ENCODE results near the gene DELE1. TPM values are rescaled to one million over a fixed set of nuclear protein-coding genes. Genes with fewer than 3 reads are reported as not detected.

DELE1 gene
- total RNA-seq, 1 donor from 2014 or later = 62.3 TPM

DNA sequence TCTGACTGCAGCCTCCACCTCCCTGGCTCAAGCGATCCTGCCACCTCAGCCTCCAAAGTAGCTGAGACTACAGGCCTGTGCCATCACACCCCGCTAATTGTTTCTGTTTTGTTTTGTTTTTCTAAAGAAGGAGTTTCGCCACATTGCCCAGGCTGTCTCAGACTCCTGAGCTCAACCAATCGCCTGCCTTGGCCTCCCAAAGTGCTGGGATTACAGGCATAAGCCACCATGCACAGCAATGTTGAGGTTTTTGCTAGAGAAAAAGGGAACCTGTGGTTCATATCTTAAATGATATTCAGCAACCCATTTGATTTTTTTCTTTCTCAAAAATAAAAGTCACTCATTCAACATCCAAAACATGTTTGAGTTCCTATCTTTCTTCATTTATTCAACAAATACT lies 20.4 kb upstream of the DELE1 start:
- peaks cover 6% of the 10 kb centered on the region for H3K27me3 ChIP-seq (ENCODE audit: control insufficient read depth, insufficient read depth, low read length)
- DNase-seq (ENCODE audit: low read depth) = no peak
- H3K36me3 ChIP-seq (ENCODE audit: control insufficient read depth, insufficient read depth, low read length) = no peaks in the 10 kb centered on the region
- no peak for TF ChIP-seq CTCF (IDR thresholded peaks at IDR 0.05; ENCODE audit: insufficient read depth, low read length, poor library complexity, severe bottlenecking)
- H3K4me3 ChIP-seq (ENCODE audit: low read depth, low read length) = no peak overlapping the region

- Histone ChIP-seq H3K4me3 (ENCODE audit: low read depth, low read length) (no peak overlapping the region), H3K36me3 (ENCODE audit: control insufficient read depth, insufficient read depth, low read length) (no peaks in the 10 kb centered on the region), H3K27me3 (ENCODE audit: control insufficient read depth, insufficient read depth, low read length) (peaks cover 6% of the 10 kb centered on the region)
- no peak for DNase-seq (ENCODE audit: low read depth)
- TF ChIP-seq CTCF (IDR thresholded peaks at IDR 0.05; ENCODE audit: insufficient read depth, low read length, poor library complexity, severe bottlenecking) = no peak
Measured at GRCh38 chr5:141904551-141904950, 19.1 kb upstream of the DELE1 start.

DNA sequence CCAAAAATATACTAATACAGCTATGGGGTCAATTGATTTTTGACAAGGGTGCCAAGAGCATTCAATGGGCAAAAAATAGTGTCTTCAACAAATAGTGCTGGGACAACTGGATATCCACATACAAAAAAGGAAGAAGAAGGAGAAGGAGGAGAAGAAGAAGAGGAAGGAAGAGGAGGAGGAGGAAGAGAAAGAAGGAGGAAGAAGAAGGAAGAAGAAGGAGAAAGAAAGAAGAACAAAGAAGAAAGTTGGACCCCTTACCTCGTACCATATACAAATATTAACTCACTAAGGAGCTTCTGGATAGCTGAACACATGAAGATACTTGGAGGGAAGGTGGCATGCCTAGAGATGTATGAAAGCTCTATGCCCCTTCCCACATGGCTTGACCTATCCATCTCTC lies 17.2 kb upstream of the DELE1 start:
- TF ChIP-seq CTCF (IDR thresholded peaks at IDR 0.05; ENCODE audit: insufficient read depth, low read length, poor library complexity, severe bottlenecking) = no peak
- Histone ChIP-seq H3K27me3 (ENCODE audit: control insufficient read depth, insufficient read depth, low read length) (peaks cover 6% of the 10 kb centered on the region), H3K36me3 (ENCODE audit: control insufficient read depth, insufficient read depth, low read length) (no peaks in the 10 kb centered on the region), H3K4me3 (ENCODE audit: low read depth, low read length) (no peak overlapping the region)
- DNase-seq (ENCODE audit: low read depth) = no peak

DNA sequence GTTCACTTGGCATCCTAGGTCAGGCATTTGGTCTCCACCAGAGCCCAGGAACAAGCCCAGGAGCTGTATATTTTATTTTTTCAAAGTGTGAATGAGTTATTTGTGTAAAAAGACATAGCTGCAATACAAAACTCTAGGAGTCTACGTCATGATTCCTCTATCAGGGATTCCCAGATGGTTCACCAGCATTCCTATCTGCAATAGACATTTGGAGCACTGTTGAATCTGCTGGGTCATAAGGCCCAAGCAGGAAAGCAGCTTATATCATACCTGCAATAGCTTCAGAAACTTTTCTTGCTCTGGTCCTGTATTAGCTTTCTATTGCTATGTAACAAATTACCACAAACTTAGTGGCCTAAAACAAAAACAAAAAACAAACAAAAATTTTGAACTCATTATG lies 16.7 kb upstream of the DELE1 start:
- no peak for TF ChIP-seq CTCF (IDR thresholded peaks at IDR 0.05; ENCODE audit: insufficient read depth, low read length, poor library complexity, severe bottlenecking)
- Histone ChIP-seq H3K4me3 (ENCODE audit: low read depth, low read length) (no peak overlapping the region), H3K27me3 (ENCODE audit: control insufficient read depth, insufficient read depth, low read length) (peaks cover 6% of the 10 kb centered on the region), H3K36me3 (ENCODE audit: control insufficient read depth, insufficient read depth, low read length) (no peaks in the 10 kb centered on the region)
- no peak for DNase-seq (ENCODE audit: low read depth)

DNA sequence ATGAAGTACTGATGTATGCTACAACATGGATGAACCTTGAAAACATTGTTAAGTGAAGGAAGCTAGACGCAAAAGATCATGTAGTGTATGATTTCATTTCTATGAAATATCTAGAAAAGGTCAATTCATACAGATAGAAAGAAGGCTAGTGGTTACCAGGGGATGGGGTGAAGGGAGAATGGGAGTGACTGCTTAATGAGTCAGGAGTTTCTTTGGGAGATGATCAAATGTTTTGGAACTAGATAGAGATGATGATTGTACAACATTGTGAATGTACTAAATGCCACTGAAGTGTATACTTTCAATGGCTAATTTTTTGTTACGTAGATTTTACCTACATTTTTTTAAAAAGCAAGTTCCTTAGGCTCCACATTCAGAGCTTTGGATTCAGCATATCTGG lies 14.9 kb upstream of the DELE1 start:
- H3K27me3 ChIP-seq (ENCODE audit: control insufficient read depth, insufficient read depth, low read length) = peaks cover 4% of the 10 kb centered on the region
- no peak for TF ChIP-seq CTCF (IDR thresholded peaks at IDR 0.05; ENCODE audit: insufficient read depth, low read length, poor library complexity, severe bottlenecking)
- H3K36me3 ChIP-seq (ENCODE audit: control insufficient read depth, insufficient read depth, low read length) = no peaks in the 10 kb centered on the region
- no peak overlapping the region for H3K4me3 ChIP-seq (ENCODE audit: low read depth, low read length)
- no peak for DNase-seq (ENCODE audit: low read depth)

DNA sequence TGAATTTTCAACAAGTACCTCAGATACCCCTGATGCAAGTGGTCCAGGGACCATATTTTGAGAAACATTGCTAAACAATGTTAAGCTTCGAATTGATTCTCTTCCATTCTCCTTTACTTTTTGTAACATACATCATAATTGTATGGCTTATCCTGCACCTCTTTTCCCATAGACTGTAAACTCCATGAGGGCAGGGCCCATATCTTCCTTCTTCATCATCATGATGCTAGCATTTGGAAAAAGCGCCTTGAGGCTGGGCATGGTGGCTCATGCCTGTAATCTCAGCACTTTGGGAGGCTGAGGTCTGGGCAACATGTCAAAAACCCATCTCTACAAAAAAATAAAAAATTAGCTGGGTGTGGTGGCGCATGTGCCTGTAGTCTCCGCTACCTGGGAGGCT lies 14.5 kb upstream of the DELE1 start:
- no peak overlapping the region for H3K4me3 ChIP-seq (ENCODE audit: low read depth, low read length)
- DNase-seq (ENCODE audit: low read depth) = no peak
- TF ChIP-seq CTCF (IDR thresholded peaks at IDR 0.05; ENCODE audit: insufficient read depth, low read length, poor library complexity, severe bottlenecking) = no peak
- H3K27me3 ChIP-seq (ENCODE audit: control insufficient read depth, insufficient read depth, low read length) = peaks cover 8% of the 10 kb centered on the region
- H3K36me3 ChIP-seq (ENCODE audit: control insufficient read depth, insufficient read depth, low read length) = no peaks in the 10 kb centered on the region
